Effector memory CD4-positive, alpha-beta T cell (primary cell): ENCODE results near the gene SYNRG.

Experiments used
- DNase-seq, 3 donors: peaks; one replicate each; pipeline ENCODE4 v3.0.0-alpha.2; 2020
- H3K27ac ChIP-seq: 2 replicates; pipeline ENCODE4 v1.7.0; 2013; ENCODE audit warnings: mild to moderate bottlenecking, low read length, moderate library complexity; ENCODE audit not compliant: insufficient read depth, poor library complexity, severe bottlenecking
- H3K27me3 ChIP-seq: replicated peaks from 2 replicates; pipeline ENCODE4 v1.7.0; 2013; ENCODE audit warnings: mild to moderate bottlenecking, low read length; ENCODE audit not compliant: insufficient read depth, control insufficient read depth, poor library complexity, severe bottlenecking
- H3K36me3 ChIP-seq: 2 replicates; pipeline ENCODE4 v1.7.0; 2013; ENCODE audit warnings: mild to moderate bottlenecking, low read length, moderate library complexity; ENCODE audit not compliant: control insufficient read depth, insufficient read depth
- H3K4me1 ChIP-seq: 2 replicates; pipeline ENCODE4 v1.7.0; 2013; ENCODE audit warnings: low read length, mild to moderate bottlenecking; ENCODE audit not compliant: control insufficient read depth, insufficient read depth, poor library complexity, severe bottlenecking
- H3K4me3 ChIP-seq: 2 replicates; pipeline ENCODE4 v1.7.0; 2013; ENCODE audit warnings: low read length, low read depth, mild to moderate bottlenecking; ENCODE audit not compliant: insufficient read depth, poor library complexity, severe bottlenecking
- H3K9me3 ChIP-seq: 2 replicates; pipeline ENCODE4 v1.7.0; 2013; ENCODE audit warnings: mild to moderate bottlenecking, low read length, moderate library complexity; ENCODE audit not compliant: control insufficient read depth

Gene SYNRG

GRCh38 chr17:37490638-37491614, 118.3 kb downstream of the SYNRG start:
- H3K27me3 ChIP-seq = no peaks in the 10 kb centered on the region
- H3K4me3 ChIP-seq = peak overlapping the region; percentile 48
- no peak overlapping the region for H3K27ac ChIP-seq
- DNase-seq = no peak
- H3K4me1 ChIP-seq = peaks cover 8% of the 10 kb centered on the region
- no peaks in the 10 kb centered on the region for H3K9me3 ChIP-seq
- no peaks in the 10 kb centered on the region for H3K36me3 ChIP-seq

- H3K36me3 ChIP-seq = no peaks in the 10 kb centered on the region
- H3K4me3 ChIP-seq = peak overlapping the region; percentile 48
- H3K27me3 ChIP-seq = no peaks in the 10 kb centered on the region
- peak; percentile 48 to 60 (median 53) for DNase-seq
- peaks cover 8% of the 10 kb centered on the region for H3K4me1 ChIP-seq
- H3K9me3 ChIP-seq = no peaks in the 10 kb centered on the region
- no peak overlapping the region for H3K27ac ChIP-seq
Observed at GRCh38 chr17:37490022-37490587, 119.1 kb downstream of the SYNRG start.

GRCh38 chr17:37489197-37490001, 119.8 kb downstream of the SYNRG start, which contains the start of gene DUSP14:
Gene DUSP14, plus strand, starts transcription at chr17:37489891. Its CDS starts 22,382 bp downstream, at chr17:37512273.
- H3K4me1 ChIP-seq = peaks cover 8% of the 10 kb centered on the region
- H3K9me3 ChIP-seq = no peaks in the 10 kb centered on the region
- no peaks in the 10 kb centered on the region for H3K36me3 ChIP-seq
- peak; percentile 63 to 71 (median 69) for DNase-seq
- H3K27me3 ChIP-seq = no peaks in the 10 kb centered on the region
- peak within 1 kb of the TSS; percentile 73 for H3K27ac ChIP-seq
- peak within 1 kb of the TSS; percentile 82 for H3K4me3 ChIP-seq

- peaks cover 8% of the 10 kb centered on the region for H3K4me1 ChIP-seq
- no peaks in the 10 kb centered on the region for H3K36me3 ChIP-seq
- peak; percentile 34 to 46 (median 41) for DNase-seq
- H3K27ac ChIP-seq = peak overlapping the region; percentile 73
- H3K4me3 ChIP-seq = peak overlapping the region; percentile 82
- H3K9me3 ChIP-seq = no peaks in the 10 kb centered on the region
- H3K27me3 ChIP-seq = no peaks in the 10 kb centered on the region
Observed at GRCh38 chr17:37488607-37489196, 120.5 kb downstream of the SYNRG start.

- peaks cover 8% of the 10 kb centered on the region for H3K4me1 ChIP-seq
- no peaks in the 10 kb centered on the region for H3K9me3 ChIP-seq
- H3K27ac ChIP-seq = no peak overlapping the region
- no peaks in the 10 kb centered on the region for H3K27me3 ChIP-seq
- no peak for DNase-seq
- H3K4me3 ChIP-seq = peak overlapping the region; percentile 82
- H3K36me3 ChIP-seq = no peaks in the 10 kb centered on the region
Observed at GRCh38 chr17:37488009-37488604, 121.1 kb downstream of the SYNRG start.

- H3K4me3 ChIP-seq = no peak overlapping the region
- H3K36me3 ChIP-seq = no peaks in the 10 kb centered on the region
- DNase-seq = no peak
- peaks cover 8% of the 10 kb centered on the region for H3K4me1 ChIP-seq
- H3K27me3 ChIP-seq = no peaks in the 10 kb centered on the region
- no peak overlapping the region for H3K27ac ChIP-seq
- no peaks in the 10 kb centered on the region for H3K9me3 ChIP-seq
Observed at GRCh38 chr17:37485938-37486570, 123.2 kb downstream of the SYNRG start.

- H3K36me3 ChIP-seq = peaks cover under 1% of the 10 kb centered on the region
- H3K4me3 ChIP-seq = no peak overlapping the region
- H3K9me3 ChIP-seq = no peaks in the 10 kb centered on the region
- no peak for DNase-seq
- peaks cover 3% of the 10 kb centered on the region for H3K4me1 ChIP-seq
- H3K27ac ChIP-seq = no peak overlapping the region
- no peaks in the 10 kb centered on the region for H3K27me3 ChIP-seq
Observed at GRCh38 chr17:37483311-37484039, 125.7 kb downstream of the SYNRG start.

GRCh38 chr17:37481001-37481665, 128.1 kb downstream of the SYNRG start:
- Histone ChIP-seq H3K36me3 (peaks cover 18% of the 10 kb centered on the region), H3K4me3 (no peak overlapping the region), H3K27me3 (no peaks in the 10 kb centered on the region), H3K4me1 (no peaks in the 10 kb centered on the region), H3K9me3 (no peaks in the 10 kb centered on the region), H3K27ac (no peak overlapping the region)
- no peak for DNase-seq
